Spleen (tissue), 11 donors: ENCODE data around the gene SLC26A8. TPM values are rescaled to one million over a fixed set of nuclear protein-coding genes. Genes with fewer than 3 reads are reported as not detected.

Source experiments
- DNase-seq: peaks from one replicate; pipeline ENCODE4 v3.0.0-alpha.2; 2020
- H3K27ac ChIP-seq, 8 donors: fragments of 200-600 bp; sonication (generic) in 7 of 8; 1 replicate in 4 of 8; 2 replicates in 4 of 8; pipeline versions ENCODE4 v1.5.0 to v1.8.0; 2016 to 2021; ENCODE audit warnings: inconsistent platforms in 4 of 8, mild to moderate bottlenecking in 4 of 8, moderate library complexity in 1 of 8
- H3K27me3 ChIP-seq, 7 donors: fragments of 200-600 bp; sonication (generic) in 6 of 7; replicated peaks in 1 of 7; 1 replicate in 4 of 7; 2 replicates in 3 of 7; pipeline versions ENCODE4 v1.5.0 to v1.8.0; 2016 to 2021; ENCODE audit warnings: inconsistent platforms in 3 of 7, mild to moderate bottlenecking in 1 of 7
- H3K36me3 ChIP-seq, 6 donors: fragments of 200-600 bp; sonication (generic) in 5 of 6; 1 replicate in 4 of 6; 2 replicates in 2 of 6; pipeline versions ENCODE4 v1.5.0 to v1.8.0; 2016 to 2021; ENCODE audit warnings: inconsistent platforms in 2 of 6
- H3K4me1 ChIP-seq, 6 donors: fragments of 200-600 bp; sonication (generic) in 5 of 6; 1 replicate in 3 of 6; 2 replicates in 3 of 6; pipeline versions ENCODE4 v1.5.0 to v1.8.0; 2016 to 2021; ENCODE audit warnings: inconsistent platforms in 3 of 6
- H3K4me3 ChIP-seq, 8 donors: fragments of 200-600 bp; sonication (generic) in 7 of 8; 1 replicate in 4 of 8; 2 replicates in 4 of 8; pipeline versions ENCODE4 v1.5.0 to v1.8.0; 2016 to 2021; ENCODE audit warnings: inconsistent platforms in 4 of 8, mild to moderate bottlenecking in 4 of 8, moderate library complexity in 2 of 8
- H3K9me3 ChIP-seq, 8 donors: fragments of 200-600 bp; sonication (generic) in 7 of 8; 1 replicate in 4 of 8; 2 replicates in 4 of 8; pipeline versions ENCODE4 v1.5.0 to v1.8.0; 2016 to 2021; ENCODE audit warnings: inconsistent platforms in 4 of 8
- POLR2A ChIP-seq, 3 donors: fragments of 450-650 bp; IDR thresholded peaks; one replicate each; pipeline ENCODE4 v1.5.1; 2017; ENCODE audit warnings: antibody characterized with exemption in 3 of 3, mild to moderate bottlenecking in 1 of 3
- POLR2AphosphoS5 ChIP-seq, 3 donors: sonication (generic); formaldehyde crosslinking; IDR thresholded peaks; one replicate each; pipeline ENCODE4 v1.5.1; 2017; ENCODE audit warnings: antibody characterized with exemption in 3 of 3
- WGBS, 5 donors: extraction: QIAGEN DNeasy Blood & Tissue Kit in 3 of 5; methylation state at CpG; one replicate each; pipeline versions ENCODE4 v1.1.5 to v1.1.7; 2013 to 2018; 5-methylcytosine and 5-hydroxymethylcytosine counted together
- intact Hi-C: fragments of 100-400 bp; cut with DNase I; formaldehyde crosslinking; loops from one replicate; pipeline ENCODE4 v1.15.0; 2023; ENCODE audit warnings: low total_unique reads
- polyA plus RNA-seq, 3 donors: library from polyadenylated mRNA; stranded (reverse); fragments of 200-250 nt; gene quantifications; one replicate each; pipeline ENCODE4 v1.2.1, GENCODE V29; 2013
- total RNA-seq, 7 donors: library from RNA; depleted of rRNA in 3 of 7; stranded (reverse); fragments of >200 nt in 3 of 7; fragmentation: NEBNext Ultra II Directional in 4 of 7; extraction: Animal tissue kit (Norgen Biotek cat#: 25700) in 4 of 7; gene quantifications; one replicate each; pipeline versions ENCODE4 v1.1.0 to v1.2.1, GENCODE V29; 2016 to 2021
- TF ChIP-seq, protein P1 (sequence below), 11 experiments: fragments of 200-600 bp in 7 of 11; fragments of 450-650 bp in 4 of 11; sonication (generic) in 4 of 11; IDR thresholded peaks in 8 of 11; conservative IDR thresholded peaks in 3 of 11; 1 replicate in 7 of 11; 2 replicates in 4 of 11; pipeline versions ENCODE4 v1.4.0 to v1.8.0; 2016 to 2021; ENCODE audit warnings: antibody characterized with exemption in 11 of 11, inconsistent platforms in 4 of 11, mild to moderate bottlenecking in 1 of 11
- donor health status: healthy with polysubstance abuse.
- donor health status: DM: no; HTN: no; CAD: no; lungs with moderate emphysema.
- donor health status: DM: no; HTN: no; CAD: no.
- donor health status: Bipolar disorder and iron deficiency.
- donor health status: healthy.
- donor health status: DM: no; HTN: no; CAD: no.
- donor health status: DM: yes; HTN: yes; CAD: no.

SLC26A8 gene
- total and polyA plus RNA-seq, 10 donors: 0.11 to 7.8 (median 2.5) TPM

GRCh38 chr6:36019167-36019566, 5.3 kb downstream of the SLC26A8 start:
- Histone ChIP-seq H3K9me3 (no peaks in the 10 kb centered on the region), H3K36me3 (no peaks in the 10 kb centered on the region), H3K27ac (peak overlapping the region in 7 of 8 donors; percentile 62 to 94 (median 81)), H3K4me3 (peak overlapping the region in 1 of 8 donors; percentile 39), H3K4me1 (peaks cover 0 to 21% (median under 1%) of the 10 kb centered on the region in 6 donors), H3K27me3 (peaks cover 0 to 10% (median 1%) of the 10 kb centered on the region in 7 donors)
- DNase-seq: no peak
- intact Hi-C loops: no loop called here
- WGBS, 5 donors: 48 to 90% (median 70%) methylated on average over 11 of the region's 11 CpGs
- no peak for TF ChIP-seq POLR2A (IDR thresholded peaks at IDR 0.05)
- TF ChIP-seq POLR2AphosphoS5 (IDR thresholded peaks at IDR 0.05): peak in 1 of 3 donors; percentile 19

DNA sequence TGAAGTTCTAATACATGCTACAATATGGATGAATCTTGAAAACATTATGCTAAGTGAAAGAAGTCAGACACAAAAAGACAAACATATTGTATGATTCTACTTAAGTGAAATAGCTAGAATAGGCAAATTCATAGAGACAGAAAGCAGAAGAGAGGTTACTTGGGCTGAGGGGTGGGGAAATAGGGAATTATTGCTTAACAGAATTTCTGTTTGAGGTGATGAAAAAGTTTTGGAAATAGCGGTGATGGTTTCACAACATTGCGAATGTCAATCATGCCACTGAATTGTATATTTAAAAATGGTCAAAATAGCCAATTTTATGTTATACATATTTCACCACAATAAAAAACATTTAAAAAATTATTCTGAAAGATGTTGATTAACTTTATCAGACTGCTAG, 6.1 kb downstream of the SLC26A8 start:
- Histone ChIP-seq H3K27me3 (peaks cover 0 to 2% (median 0%) of the 10 kb centered on the region in 7 donors), H3K9me3 (no peaks in the 10 kb centered on the region), H3K4me1 (peaks cover 0 to 18% (median 0%) of the 10 kb centered on the region in 6 donors), H3K4me3 (peak overlapping the region in 1 of 8 donors; percentile 39), H3K36me3 (no peaks in the 10 kb centered on the region), H3K27ac (peak overlapping the region in 7 of 8 donors; percentile 62 to 94 (median 81))
- intact Hi-C loops: no loop called here
- 50 to 80% (median 65%) methylated on average over 2 of the region's 2 CpGs for WGBS, 5 donors
- TF ChIP-seq POLR2AphosphoS5 (IDR thresholded peaks at IDR 0.05) (no peak), POLR2A (IDR thresholded peaks at IDR 0.05) (no peak)
- TF ChIP-seq, protein P1, sequence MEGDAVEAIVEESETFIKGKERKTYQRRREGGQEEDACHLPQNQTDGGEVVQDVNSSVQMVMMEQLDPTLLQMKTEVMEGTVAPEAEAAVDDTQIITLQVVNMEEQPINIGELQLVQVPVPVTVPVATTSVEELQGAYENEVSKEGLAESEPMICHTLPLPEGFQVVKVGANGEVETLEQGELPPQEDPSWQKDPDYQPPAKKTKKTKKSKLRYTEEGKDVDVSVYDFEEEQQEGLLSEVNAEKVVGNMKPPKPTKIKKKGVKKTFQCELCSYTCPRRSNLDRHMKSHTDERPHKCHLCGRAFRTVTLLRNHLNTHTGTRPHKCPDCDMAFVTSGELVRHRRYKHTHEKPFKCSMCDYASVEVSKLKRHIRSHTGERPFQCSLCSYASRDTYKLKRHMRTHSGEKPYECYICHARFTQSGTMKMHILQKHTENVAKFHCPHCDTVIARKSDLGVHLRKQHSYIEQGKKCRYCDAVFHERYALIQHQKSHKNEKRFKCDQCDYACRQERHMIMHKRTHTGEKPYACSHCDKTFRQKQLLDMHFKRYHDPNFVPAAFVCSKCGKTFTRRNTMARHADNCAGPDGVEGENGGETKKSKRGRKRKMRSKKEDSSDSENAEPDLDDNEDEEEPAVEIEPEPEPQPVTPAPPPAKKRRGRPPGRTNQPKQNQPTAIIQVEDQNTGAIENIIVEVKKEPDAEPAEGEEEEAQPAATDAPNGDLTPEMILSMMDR (IDR thresholded peaks at IDR 0.05 in 8 of 11, conservative IDR thresholded peaks at IDR 0.05 in 3 of 11): no peak
- DNase-seq: no peak

DNA sequence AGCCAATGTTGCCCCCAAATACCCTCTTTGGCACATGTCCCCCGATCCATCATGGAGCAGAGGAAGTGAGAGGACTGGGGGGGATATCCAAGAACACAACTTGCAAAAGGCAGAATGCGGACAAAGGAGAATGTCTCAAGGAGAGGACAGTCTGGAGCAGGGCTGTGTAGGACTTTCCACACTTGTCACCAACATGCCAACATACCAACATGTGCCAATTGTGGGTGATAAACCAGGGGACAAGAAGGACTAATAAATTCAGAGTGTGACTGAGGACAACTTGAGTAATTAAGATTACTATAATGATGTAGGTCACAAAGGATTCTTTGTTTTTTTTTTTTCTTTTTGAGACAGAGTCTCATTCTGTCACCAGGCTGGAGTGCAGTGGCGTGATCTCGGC, 8.8 kb downstream of the SLC26A8 start:
- Histone ChIP-seq H3K36me3 (no peaks in the 10 kb centered on the region), H3K9me3 (no peaks in the 10 kb centered on the region), H3K4me3 (no peak overlapping the region), H3K27me3 (no peaks in the 10 kb centered on the region), H3K4me1 (peaks cover 0 to 18% (median 0%) of the 10 kb centered on the region in 6 donors), H3K27ac (peak overlapping the region in 4 of 8 donors; percentile 22 to 94 (median 80))
- intact Hi-C loops: no loop called here
- 76 to 92% (median 86%) methylated on average over 4 of the region's 4 CpGs for WGBS, 5 donors
- DNase-seq: no peak
- no peak for TF ChIP-seq POLR2AphosphoS5 (IDR thresholded peaks at IDR 0.05)
- TF ChIP-seq, protein P1 (IDR thresholded peaks at IDR 0.05 in 8 of 11, conservative IDR thresholded peaks at IDR 0.05 in 3 of 11): no peak
- no peak for TF ChIP-seq POLR2A (IDR thresholded peaks at IDR 0.05)

DNA sequence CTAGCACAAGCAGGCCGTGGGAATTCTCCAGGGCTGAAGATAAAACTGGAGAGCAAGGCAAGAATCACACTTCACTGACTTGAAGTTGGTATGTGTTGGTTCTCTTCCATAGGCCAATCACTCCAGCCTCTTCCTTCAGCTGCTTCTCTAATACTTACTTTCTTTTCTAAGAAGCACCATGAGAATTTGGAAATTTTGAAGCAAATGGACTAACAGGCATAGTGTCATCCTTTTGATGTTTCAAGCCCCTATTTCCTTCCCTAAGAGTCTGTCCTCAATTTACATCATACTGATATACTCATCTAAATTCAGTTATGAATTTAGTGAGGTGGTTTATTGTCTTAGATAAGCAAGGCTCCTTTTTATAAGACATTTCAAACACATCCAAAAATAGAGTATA, 24.0 kb downstream of the SLC26A8 start:
- no peak overlapping the region for H3K4me3 ChIP-seq
- no peak for DNase-seq
- peaks cover 0 to 4% (median 0%) of the 10 kb centered on the region in 6 donors for H3K36me3 ChIP-seq
- no peaks in the 10 kb centered on the region for H3K4me1 ChIP-seq
- peak overlapping the region in 3 of 8 donors; percentile 7 to 55 (median 52) for H3K27ac ChIP-seq
- H3K9me3 ChIP-seq: no peaks in the 10 kb centered on the region
- H3K27me3 ChIP-seq: no peaks in the 10 kb centered on the region
- intact Hi-C loops: no loop called here
- 56 to 84% (median 71%) methylated on average over 1 of the region's 1 CpG for WGBS, 5 donors
- TF ChIP-seq POLR2A (IDR thresholded peaks at IDR 0.05) (no peak), POLR2AphosphoS5 (IDR thresholded peaks at IDR 0.05) (no peak)
- TF ChIP-seq, protein P1 (IDR thresholded peaks at IDR 0.05 in 8 of 11, conservative IDR thresholded peaks at IDR 0.05 in 3 of 11): no peak
